DND-41 (cell line): ENCODE data around the gene WFIKKN2.

Experiments
- CTCF ChIP-seq: IDR thresholded peaks from 2 replicates; pipeline ENCODE4 v1.5.1; 2012; ENCODE audit warnings: borderline replicate concordance, low read length, moderate library complexity, mild to moderate bottlenecking; ENCODE audit not compliant: poor library complexity, severe bottlenecking; ENCODE audit errors: extremely low read depth
- EZH2 ChIP-seq: IDR thresholded peaks from 3 replicates; pipeline ENCODE4 v1.6.1; 2012; ENCODE audit warnings: borderline replicate concordance, low read depth, mild to moderate bottlenecking, moderate library complexity, low read length, inconsistent platforms; ENCODE audit not compliant: severe bottlenecking

GRCh38 chr17:50805486-50805885, 29.9 kb upstream of the WFIKKN2 start:
- TF ChIP-seq CTCF (no peak), EZH2 (no peak)
